BJ (cell line): ENCODE results near the gene PDZD2. TPM values are rescaled to one million over a fixed set of nuclear protein-coding genes. Genes with fewer than 3 reads are reported as not detected.

Experiments used
- CTCF ChIA-PET: fragments of 350-600 bp; formaldehyde crosslinking; extraction: SDS; loops from one replicate; lab custom pipeline; 2021; ENCODE audit warnings: antibody characterized with exemption, inconsistent platforms; lab: Yijun Ruan, JAX
- POLR2A ChIA-PET: fragments of 300-600 bp; sonication (Branson Sonifier 250); formaldehyde crosslinking; extraction: SDS; loops from one replicate; lab custom pipeline; 2021; ENCODE audit warnings: antibody characterized with exemption; lab: Charles Lee
- DNase-seq: peaks from one replicate; pipeline ENCODE4 v3.0.0-alpha.2; 2011; ENCODE audit warnings: low read depth
- H3K27me3 ChIP-seq: 2 replicates; pipeline ENCODE4 v1.6.0; 2011; ENCODE audit warnings: low read length; ENCODE audit not compliant: control insufficient read depth, insufficient read depth
- H3K36me3 ChIP-seq: 2 replicates; pipeline ENCODE4 v1.5.1; 2011; ENCODE audit warnings: low read length; ENCODE audit not compliant: control insufficient read depth, insufficient read depth
- H3K4me3 ChIP-seq: 2 replicates; pipeline ENCODE4 v1.5.1; 2011; ENCODE audit warnings: low read depth, mild to moderate bottlenecking, control low read depth, low read length
- CTCF ChIP-seq: IDR thresholded peaks from 2 replicates; pipeline ENCODE4 v1.5.1; 2011; ENCODE audit warnings: low read depth, mild to moderate bottlenecking, control low read depth, inconsistent platforms, low read length, moderate library complexity; ENCODE audit not compliant: insufficient read depth
- polyA plus RNA-seq: library from polyadenylated mRNA; depleted of rRNA; stranded (reverse); fragments of >200 nt; gene quantifications from 2 replicates; pipeline ENCODE4 v1.2.3, GENCODE V29; 2011

Gene PDZD2
- polyA plus RNA-seq, 1 experiment = 0.06 TPM

- POLR2A ChIA-PET = no interaction called here
- H3K4me3 ChIP-seq = no peak overlapping the region
- CTCF ChIA-PET = no interaction called here
- no peak for TF ChIP-seq CTCF
- no peak for DNase-seq
- H3K36me3 ChIP-seq = no peaks in the 10 kb centered on the region
- H3K27me3 ChIP-seq = no peaks in the 10 kb centered on the region; the same call in 1 of the 2 replicates
Observed at GRCh38 chr5:31733371-31733770, 94.4 kb downstream of the PDZD2 start.

GRCh38 chr5:31736127-31736526 is 97.2 kb downstream of the PDZD2 start:
- DNase-seq = no peak
- TF ChIP-seq CTCF = no peak
- no peak overlapping the region for H3K4me3 ChIP-seq
- POLR2A ChIA-PET = no interaction called here
- H3K36me3 ChIP-seq = no peaks in the 10 kb centered on the region
- CTCF ChIA-PET = no interaction called here
- no peaks in the 10 kb centered on the region; the same call in 1 of the 2 replicates for H3K27me3 ChIP-seq

- CTCF ChIA-PET = interaction anchor here (0.7 kb wide), 2 partner anchors 9 to 16 kb away, joined by 3 to 5 read pairs; no protein-coding TSS in a partner anchor
- Histone ChIP-seq H3K4me3 (no peak overlapping the region), H3K36me3 (no peaks in the 10 kb centered on the region), H3K27me3 (no peaks in the 10 kb centered on the region)
- DNase-seq = no peak
- POLR2A ChIA-PET = no interaction called here
- TF ChIP-seq CTCF = no peak
Observed at GRCh38 chr5:31738199-31738598, 99.3 kb downstream of the PDZD2 start.

- no peak for DNase-seq
- Histone ChIP-seq H3K27me3 (peaks cover 2% of the 10 kb centered on the region; the same call in 1 of the 2 replicates), H3K4me3 (no peak overlapping the region), H3K36me3 (no peaks in the 10 kb centered on the region)
- ChIA-PET POLR2A (no interaction called here), CTCF (interaction anchor here (0.6 to 1.1 kb wide), 2 partner anchors 24 to 798 kb away, joined by 3 to 6 read pairs; no protein-coding TSS in a partner anchor)
- no peak for TF ChIP-seq CTCF
Observed at GRCh38 chr5:31741496-31741895, 102.6 kb downstream of the PDZD2 start.

GRCh38 chr5:31743678-31744077 is 104.7 kb downstream of the PDZD2 start:
- Histone ChIP-seq H3K4me3 (no peak overlapping the region), H3K36me3 (no peaks in the 10 kb centered on the region), H3K27me3 (peaks cover 2% of the 10 kb centered on the region; the same call in 1 of the 2 replicates)
- ChIA-PET CTCF (no interaction called here), POLR2A (no interaction called here)
- no peak for TF ChIP-seq CTCF
- no peak for DNase-seq
